Uterus (tissue), 2 donors: Measurements from ENCODE around the gene LFNG.

Source experiments
- CTCF ChIP-seq, 4 experiments: fragments of 200-600 bp in 2 of 4; fragments of 450-650 bp in 2 of 4; sonication (generic) in 2 of 4; IDR thresholded peaks; one replicate each; pipeline ENCODE4 v1.5.1; 2016 to 2019; ENCODE audit warnings: antibody characterized with exemption in 4 of 4, mild to moderate bottlenecking in 2 of 4, moderate library complexity in 1 of 4
- POLR2A ChIP-seq, 2 donors: fragments of 450-650 bp; IDR thresholded peaks; one replicate each; pipeline ENCODE4 v1.6.1; 2016; ENCODE audit warnings: antibody characterized with exemption in 2 of 2, mild to moderate bottlenecking in 1 of 2, moderate library complexity in 1 of 2

- TF ChIP-seq CTCF (IDR thresholded peaks at IDR 0.05) (no peak), POLR2A (IDR thresholded peaks at IDR 0.05) (no peak)
These were observed 23.6 kb downstream of the LFNG start for GRCh38 chr7:2542916-2543871.
